OCI-LY3 (cell line): ENCODE results near the gene TCAIM.

Experiments
- H2AFZ ChIP-seq: fragments of 200-600, 300-600 bp; shearing (Covaris generic); 2 replicates; pipeline ENCODE4 v1.6.0; 2014; ENCODE audit warnings: antibody characterized with exemption, low read depth, low read length
- H3K27ac ChIP-seq: fragments of 200-600, 300-600 bp; sonication (generic); 2 replicates; pipeline ENCODE4 v1.5.1; 2014; ENCODE audit warnings: mild to moderate bottlenecking, low read length, moderate library complexity, mixed read lengths
- H3K27me3 ChIP-seq: fragments of 200-600, 300-600 bp; sonication (generic); 2 replicates; pipeline ENCODE4 v1.6.1; 2014; ENCODE audit warnings: low read depth, low read length, mixed read lengths
- H3K36me3 ChIP-seq: fragments of 200-600, 300-600 bp; sonication (generic); replicated peaks from 2 replicates; pipeline ENCODE3; 2014; ENCODE audit warnings: low read depth, low read length, mixed read lengths
- H3K4me1 ChIP-seq: fragments of 300-600, 200-600 bp; sonication (generic); 2 replicates; pipeline ENCODE4 v1.6.1; 2014; ENCODE audit warnings: low read length, mixed read lengths
- H3K4me2 ChIP-seq: fragments of 200-600, 300-600 bp; sonication (generic); 2 replicates; pipeline ENCODE4 v1.6.1; 2014; ENCODE audit warnings: low read length, mixed read lengths
- H3K4me3 ChIP-seq: fragments of 300-600, 200-600 bp; sonication (generic); 2 replicates; pipeline ENCODE4 v1.5.1; 2014; ENCODE audit warnings: antibody characterized with exemption, mild to moderate bottlenecking, low read length, moderate library complexity
- H3K79me2 ChIP-seq: fragments of 300-600, 200-600 bp; shearing (Covaris generic); 2 replicates; pipeline ENCODE4 v1.6.1; 2014; ENCODE audit warnings: mild to moderate bottlenecking, low read length, mixed read lengths
- H3K9ac ChIP-seq: fragments of 300-600, 200-600 bp; shearing (Covaris generic); 2 replicates; pipeline ENCODE4 v1.6.0; 2014; ENCODE audit warnings: mild to moderate bottlenecking, low read length, moderate library complexity
- H3K9me3 ChIP-seq: fragments of 200-600, 300-600 bp; shearing (Covaris generic); 2 replicates; pipeline ENCODE4 v1.6.1; 2014; ENCODE audit warnings: low read length, mixed read lengths; ENCODE audit not compliant: insufficient read depth
- H4K20me1 ChIP-seq: fragments of 200-600, 300-600 bp; sonication (generic); 2 replicates; pipeline ENCODE4 v1.6.1; 2016; ENCODE audit warnings: low read length, mixed read lengths; ENCODE audit not compliant: insufficient read depth
- CTCF ChIP-seq: fragments of 200-600, 300-600 bp; sonication (generic); IDR thresholded peaks from 2 replicates; pipeline ENCODE4 v1.5.1; 2014; ENCODE audit warnings: antibody characterized with exemption, low read length, low read depth
- EZH2phosphoT487 ChIP-seq: fragments of 200-600 bp; shearing (Covaris generic); IDR thresholded peaks from 2 replicates; pipeline ENCODE4 v1.6.1; 2018; ENCODE audit warnings: antibody characterized with exemption, mixed run types, low read depth

The TCAIM gene

GRCh38 chr3:44338010-44338827 lies at the start of gene TCAIM:
Gene TCAIM, plus strand, starts transcription at chr3:44338766. Its CDS starts 16,017 bp downstream, at chr3:44354783.
- Histone ChIP-seq H3K9ac (peak within 1 kb of the TSS; percentile 80), H3K4me1 (peaks cover 17% of the 10 kb centered on the region), H3K27me3 (no peaks in the 10 kb centered on the region), H3K4me2 (peak within 1 kb of the TSS; percentile 85), H4K20me1 (peaks cover 5% of the 10 kb centered on the region; the same call in 1 of the 2 replicates), H3K79me2 (peaks cover 19% of the 10 kb centered on the region), H3K27ac (peak within 1 kb of the TSS; percentile 73), H3K9me3 (no peaks in the 10 kb centered on the region), H3K36me3 (no peaks in the 10 kb centered on the region), H2AFZ (peak within 1 kb of the TSS; percentile 87), H3K4me3 (peak within 1 kb of the TSS; percentile 85)
- no peak for TF ChIP-seq EZH2phosphoT487
- no peak for TF ChIP-seq CTCF

- H3K9ac ChIP-seq: no peak overlapping the region
- no peaks in the 10 kb centered on the region for H3K36me3 ChIP-seq
- no peaks in the 10 kb centered on the region for H3K27me3 ChIP-seq
- no peak overlapping the region for H3K4me2 ChIP-seq
- no peaks in the 10 kb centered on the region for H3K79me2 ChIP-seq
- no peaks in the 10 kb centered on the region for H4K20me1 ChIP-seq
- H3K4me1 ChIP-seq: peaks cover 10% of the 10 kb centered on the region
- no peak overlapping the region for H3K27ac ChIP-seq
- TF ChIP-seq EZH2phosphoT487 (no peak), CTCF (no peak)
- no peak overlapping the region for H3K4me3 ChIP-seq
- H3K9me3 ChIP-seq: no peaks in the 10 kb centered on the region
- no peak overlapping the region for H2AFZ ChIP-seq
Observed at GRCh38 chr3:44289882-44290462, 48.6 kb upstream of the TCAIM start.

- H3K79me2 ChIP-seq: no peaks in the 10 kb centered on the region
- TF ChIP-seq EZH2phosphoT487: no peak
- TF ChIP-seq CTCF: no peak
- no peaks in the 10 kb centered on the region for H3K36me3 ChIP-seq
- H3K9ac ChIP-seq: no peak overlapping the region
- no peaks in the 10 kb centered on the region for H3K27me3 ChIP-seq
- no peak overlapping the region for H3K4me2 ChIP-seq
- H3K9me3 ChIP-seq: no peaks in the 10 kb centered on the region
- no peaks in the 10 kb centered on the region for H4K20me1 ChIP-seq
- no peak overlapping the region for H2AFZ ChIP-seq
- H3K27ac ChIP-seq: no peak overlapping the region
- no peak overlapping the region for H3K4me3 ChIP-seq
- peaks cover 4% of the 10 kb centered on the region for H3K4me1 ChIP-seq
Observed at GRCh38 chr3:44292276-44292675, 46.3 kb upstream of the TCAIM start.

GRCh38 chr3:44292947-44293346 lies 45.6 kb upstream of the TCAIM start:
- no peak for TF ChIP-seq CTCF
- TF ChIP-seq EZH2phosphoT487: no peak
- no peak overlapping the region for H3K9ac ChIP-seq
- H3K9me3 ChIP-seq: no peaks in the 10 kb centered on the region
- H2AFZ ChIP-seq: no peak overlapping the region
- H3K4me3 ChIP-seq: no peak overlapping the region
- no peaks in the 10 kb centered on the region for H3K79me2 ChIP-seq
- H3K27me3 ChIP-seq: no peaks in the 10 kb centered on the region
- H3K36me3 ChIP-seq: no peaks in the 10 kb centered on the region
- no peak overlapping the region for H3K4me2 ChIP-seq
- H4K20me1 ChIP-seq: no peaks in the 10 kb centered on the region
- no peak overlapping the region for H3K27ac ChIP-seq
- H3K4me1 ChIP-seq: peaks cover 4% of the 10 kb centered on the region
